ENCODE measurements around the gene U2AF1. TPM values are rescaled to one million over a fixed set of nuclear protein-coding genes. Genes with fewer than 3 reads are reported as not detected.
"Not testable (repeated sequence)": the region's sequence is repeated elsewhere in the genome, so short reads cannot be mapped to it uniquely, and the experiment has no call there.

U2AF1 gene
- total RNA-seq, 1 experiment from 2014 or later = 94.1 TPM

- DNase-seq (ENCODE audit: low spot score) = not testable (repeated sequence)
Observed at GRCh38 chr21:43044547-43044946, 62.8 kb downstream of the U2AF1 start.

GRCh38 chr21:43043291-43043690, 64.1 kb downstream of the U2AF1 start:
- DNase-seq (ENCODE audit: low spot score); in situ Hi-C loops (cut with HindIII; ENCODE audit: low sequenced_read_pairs): not testable (repeated sequence)

More at GRCh38 chr21:43044547-43044946, 62.8 kb downstream of the U2AF1 start:
- in situ Hi-C loops (cut with HindIII; ENCODE audit: low sequenced_read_pairs) = not testable (repeated sequence)

Other genes starting within 250 kb of the U2AF1 start
- 29.8 and 35.4 TPM in 2 replicates for gene WDR4, start 228.0 kb downstream of the U2AF1 start, total RNA-seq (2014; rRNA removed; shearing (Covaris generic))
- gene NDUFV3, start 214.3 kb downstream of the U2AF1 start, total RNA-seq (2014; rRNA removed; shearing (Covaris generic)) = 45.5 and 47.9 TPM in 2 replicates
- gene ERVH48-1, start 181.9 kb downstream of the U2AF1 start, total RNA-seq (2014; rRNA removed; shearing (Covaris generic)) = 0.06 and 0.20 TPM in 2 replicates
- gene PKNOX1, start 133.0 kb downstream of the U2AF1 start, total RNA-seq (2014; rRNA removed; shearing (Covaris generic)) = 14.1 and 21.5 TPM in 2 replicates
- 54.7 and 71.5 TPM in 2 replicates for gene CBS, start 31.7 kb downstream of the U2AF1 start, total RNA-seq (2014; rRNA removed; shearing (Covaris generic))
- not detected in 2 replicates for gene CRYAA, start 61.4 kb upstream of the U2AF1 start, total RNA-seq (2014; rRNA removed; shearing (Covaris generic))